ENCODE data around the gene LMOD1.
"Not testable (repeated sequence)": the region's sequence is repeated elsewhere in the genome, so short reads cannot be mapped to it uniquely, and the experiment has no call there.

Gene LMOD1

GRCh38 chr1:201874672-201875071 lies 71.7 kb downstream of the LMOD1 start:
- no peak for DNase-seq (ENCODE audit: low read depth, low spot score)

GRCh38 chr1:201870397-201870796 lies 76.0 kb downstream of the LMOD1 start:
- DNase-seq (ENCODE audit: low read depth, low spot score), result no peak

GRCh38 chr1:201861448-201861847 lies 84.9 kb downstream of the LMOD1 start:
- DNase-seq (ENCODE audit: low read depth, low spot score), result no peak

- no peak for DNase-seq (ENCODE audit: low read depth, low spot score)
These were observed 86.9 kb downstream of the LMOD1 start for GRCh38 chr1:201859424-201859823.

- DNase-seq (ENCODE audit: low read depth, low spot score), result not testable (repeated sequence)
These were observed 89.6 kb downstream of the LMOD1 start for GRCh38 chr1:201856722-201857121.

- DNase-seq (ENCODE audit: low read depth, low spot score), result no peak
These were observed 94.4 kb downstream of the LMOD1 start for GRCh38 chr1:201851949-201852348.

GRCh38 chr1:201850053-201850397 lies 96.3 kb downstream of the LMOD1 start:
- DNase-seq (ENCODE audit: low read depth, low spot score), result no peak

- no peak for DNase-seq (ENCODE audit: low read depth, low spot score)
These were observed 96.8 kb downstream of the LMOD1 start for GRCh38 chr1:201849372-201850052.

- DNase-seq (ENCODE audit: low read depth, low spot score), result no peak
These were observed 98.1 kb downstream of the LMOD1 start for GRCh38 chr1:201848230-201848629.

- no peak for DNase-seq (ENCODE audit: low read depth, low spot score)
These were observed 99.2 kb downstream of the LMOD1 start for GRCh38 chr1:201847150-201847549.
